HEK293T (cell line): ENCODE measurements around the gene GLRA3.

Experiments
- CTCF ChIA-PET: fragments of 350-600 bp; formaldehyde crosslinking; extraction: SDS; loops from one replicate; lab custom pipeline; 2021; ENCODE audit warnings: antibody characterized with exemption, inconsistent platforms; lab: Yijun Ruan, JAX
- POLR2A ChIA-PET: fragments of 350-600 bp; formaldehyde crosslinking; extraction: SDS; loops from one replicate; lab custom pipeline; 2020; ENCODE audit warnings: antibody characterized with exemption, inconsistent platforms; lab: Yijun Ruan, JAX
- DNase-seq: peaks from one replicate; pipeline ENCODE4 v3.0.0; 2012; ENCODE audit warnings: mixed read lengths; ENCODE audit errors: extremely low spot score
- ARNT ChIP-seq: fragments of 450-650 bp; IDR thresholded peaks from 2 replicates; pipeline ENCODE4 v1.6.1; 2017; ENCODE audit warnings: mild to moderate bottlenecking
- CTBP1 ChIP-seq: fragments of 450-650 bp; IDR thresholded peaks from 2 replicates; pipeline ENCODE4 v1.6.1; 2016; ENCODE audit warnings: borderline replicate concordance
- FOXK2 ChIP-seq: fragments of 450-650 bp; IDR thresholded peaks from 2 replicates; pipeline ENCODE4 v1.6.1; 2016; ENCODE audit warnings: mild to moderate bottlenecking
- FOXM1 ChIP-seq: fragments of 450-650 bp; IDR thresholded peaks from 2 replicates; pipeline ENCODE4 v1.6.1; 2017; ENCODE audit warnings: mild to moderate bottlenecking, borderline replicate concordance
- HDGF ChIP-seq: fragments of 450-650 bp; IDR thresholded peaks from 2 replicates; pipeline ENCODE4 v1.6.1; 2017; ENCODE audit warnings: antibody characterized with exemption, borderline replicate concordance
- L3MBTL2 ChIP-seq: fragments of 450-650 bp; conservative IDR thresholded peaks from 2 replicates; pipeline ENCODE4 v1.6.1; 2016; ENCODE audit warnings: mild to moderate bottlenecking
- NFRKB ChIP-seq: fragments of 450-650 bp; IDR thresholded peaks from 2 replicates; pipeline ENCODE4 v1.6.1; 2016; ENCODE audit warnings: mild to moderate bottlenecking, moderate library complexity

The GLRA3 gene

DNA sequence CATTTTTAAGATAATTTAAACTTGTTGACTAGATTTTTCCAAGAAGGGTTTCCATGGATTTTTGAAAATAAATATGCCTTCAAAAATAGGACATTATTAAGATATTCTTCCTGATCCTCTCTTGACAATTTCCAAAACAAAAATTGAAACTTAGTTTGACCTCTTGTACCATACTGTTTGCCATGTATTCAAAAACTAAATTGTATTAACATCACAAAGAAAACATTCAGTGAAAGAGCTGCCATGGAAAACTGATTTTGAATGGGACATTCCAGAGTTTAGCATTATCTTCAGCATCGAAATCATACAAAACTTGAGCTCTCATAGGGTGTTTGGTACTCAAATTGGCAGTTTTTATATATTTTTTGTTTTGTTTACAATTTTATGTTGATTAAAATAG, 238.7 kb downstream of the GLRA3 start:
- POLR2A ChIA-PET, result no interaction called here
- no peak for TF ChIP-seq FOXM1
- no peak for TF ChIP-seq CTBP1
- TF ChIP-seq FOXK2, result no peak
- TF ChIP-seq NFRKB, result no peak
- no peak for TF ChIP-seq HDGF
- TF ChIP-seq L3MBTL2, result no peak
- no peak for TF ChIP-seq ARNT
- CTCF ChIA-PET, result no interaction called here
- no peak for DNase-seq
